ENCODE measurements around the gene TMEM240. TPM values are rescaled to one million over a fixed set of nuclear protein-coding genes. Genes with fewer than 3 reads are reported as not detected.

The TMEM240 gene
- total RNA-seq, 4 donors from 2014 or later, result 0.57 to 2.6 (median 2.0) TPM; not detected in 1

DNA sequence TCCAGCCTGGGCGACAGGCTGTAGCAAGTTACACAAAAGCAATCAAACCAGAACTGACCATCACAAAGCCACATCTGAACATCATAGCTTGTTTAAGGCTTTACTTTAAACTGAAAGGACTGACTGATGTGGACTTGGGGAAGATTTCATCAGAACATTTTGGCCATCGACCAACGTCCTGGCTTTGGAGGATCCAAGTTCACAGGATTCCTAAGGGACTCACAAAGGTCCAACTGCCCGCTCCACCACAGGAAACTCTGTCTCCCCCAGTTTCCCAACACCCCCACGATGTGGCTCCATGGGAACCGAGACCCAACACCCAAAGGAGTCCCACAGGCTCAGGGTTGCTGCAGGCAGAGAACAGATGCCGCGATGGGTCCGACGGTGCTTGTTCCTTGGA, 24.9 kb upstream of the TMEM240 start:
- TF ChIP-seq, protein P1, sequence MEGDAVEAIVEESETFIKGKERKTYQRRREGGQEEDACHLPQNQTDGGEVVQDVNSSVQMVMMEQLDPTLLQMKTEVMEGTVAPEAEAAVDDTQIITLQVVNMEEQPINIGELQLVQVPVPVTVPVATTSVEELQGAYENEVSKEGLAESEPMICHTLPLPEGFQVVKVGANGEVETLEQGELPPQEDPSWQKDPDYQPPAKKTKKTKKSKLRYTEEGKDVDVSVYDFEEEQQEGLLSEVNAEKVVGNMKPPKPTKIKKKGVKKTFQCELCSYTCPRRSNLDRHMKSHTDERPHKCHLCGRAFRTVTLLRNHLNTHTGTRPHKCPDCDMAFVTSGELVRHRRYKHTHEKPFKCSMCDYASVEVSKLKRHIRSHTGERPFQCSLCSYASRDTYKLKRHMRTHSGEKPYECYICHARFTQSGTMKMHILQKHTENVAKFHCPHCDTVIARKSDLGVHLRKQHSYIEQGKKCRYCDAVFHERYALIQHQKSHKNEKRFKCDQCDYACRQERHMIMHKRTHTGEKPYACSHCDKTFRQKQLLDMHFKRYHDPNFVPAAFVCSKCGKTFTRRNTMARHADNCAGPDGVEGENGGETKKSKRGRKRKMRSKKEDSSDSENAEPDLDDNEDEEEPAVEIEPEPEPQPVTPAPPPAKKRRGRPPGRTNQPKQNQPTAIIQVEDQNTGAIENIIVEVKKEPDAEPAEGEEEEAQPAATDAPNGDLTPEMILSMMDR (IDR thresholded peaks at IDR 0.05), result no peak
- no peak for TF ChIP-seq POLR2A (IDR thresholded peaks at IDR 0.05)
- DNase-seq (ENCODE audit: low spot score in 2 of 2), result no peak
- WGBS, 2 donors, result 91 to 93% methylated on average over 10 of the region's 10 CpGs
- intact Hi-C loops (cut with DNase I; ENCODE audit: low total_unique reads), result no loop called here
- H3K4me3 ChIP-seq (ENCODE audit: low read depth, poor library complexity, severe bottlenecking), result no peak overlapping the region

DNA sequence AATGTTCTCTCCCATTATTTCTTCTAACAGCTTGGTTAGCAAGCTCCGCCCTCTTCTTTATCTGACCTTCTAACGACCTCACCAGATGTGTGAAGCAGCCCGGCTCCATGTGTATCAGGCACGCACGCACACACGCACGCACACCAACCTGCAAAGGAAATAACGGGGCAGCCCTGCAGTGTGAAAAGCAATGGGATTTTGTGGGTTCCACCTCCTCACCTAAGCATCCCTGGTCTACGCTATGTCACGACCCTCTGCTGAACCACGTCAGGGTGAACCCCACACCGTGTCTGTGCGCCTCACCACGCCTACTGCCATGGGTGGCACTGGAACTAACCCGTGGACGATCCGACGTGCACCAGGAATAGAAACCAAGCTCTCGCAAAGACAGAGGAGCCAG, 23.8 kb upstream of the TMEM240 start:
- no peak overlapping the region for H3K4me3 ChIP-seq (ENCODE audit: low read depth, poor library complexity, severe bottlenecking)
- WGBS, 2 donors, result 89 to 94% methylated on average over 19 of the region's 19 CpGs
- TF ChIP-seq, protein P1 (IDR thresholded peaks at IDR 0.05), result no peak
- TF ChIP-seq POLR2A (IDR thresholded peaks at IDR 0.05), result no peak
- no peak for DNase-seq (ENCODE audit: low spot score in 2 of 2)
- intact Hi-C loops (cut with DNase I; ENCODE audit: low total_unique reads), result no loop called here

DNA sequence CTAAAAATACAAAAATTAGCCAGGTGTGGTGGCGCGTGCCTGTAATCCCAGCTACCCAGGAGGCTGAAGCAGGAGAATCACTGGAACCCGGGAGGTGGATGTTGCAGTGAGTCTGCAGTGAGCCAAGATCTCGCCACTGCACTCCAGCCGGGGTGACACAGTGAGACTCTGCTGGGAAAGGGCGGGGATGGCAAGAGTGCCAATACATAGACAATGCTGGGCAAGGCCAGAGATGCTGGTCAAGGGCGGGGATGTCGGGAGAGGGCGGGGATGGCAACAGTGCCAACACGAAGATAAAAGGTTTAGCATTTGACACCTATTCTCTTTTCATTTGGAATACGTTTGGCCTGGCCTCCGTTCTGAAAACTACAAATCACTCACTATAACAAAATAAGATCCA, 23.3 kb upstream of the TMEM240 start:
- WGBS, 2 donors, result 83 to 86% methylated on average over 12 of the region's 12 CpGs
- intact Hi-C loops (cut with DNase I; ENCODE audit: low total_unique reads), result no loop called here

DNA sequence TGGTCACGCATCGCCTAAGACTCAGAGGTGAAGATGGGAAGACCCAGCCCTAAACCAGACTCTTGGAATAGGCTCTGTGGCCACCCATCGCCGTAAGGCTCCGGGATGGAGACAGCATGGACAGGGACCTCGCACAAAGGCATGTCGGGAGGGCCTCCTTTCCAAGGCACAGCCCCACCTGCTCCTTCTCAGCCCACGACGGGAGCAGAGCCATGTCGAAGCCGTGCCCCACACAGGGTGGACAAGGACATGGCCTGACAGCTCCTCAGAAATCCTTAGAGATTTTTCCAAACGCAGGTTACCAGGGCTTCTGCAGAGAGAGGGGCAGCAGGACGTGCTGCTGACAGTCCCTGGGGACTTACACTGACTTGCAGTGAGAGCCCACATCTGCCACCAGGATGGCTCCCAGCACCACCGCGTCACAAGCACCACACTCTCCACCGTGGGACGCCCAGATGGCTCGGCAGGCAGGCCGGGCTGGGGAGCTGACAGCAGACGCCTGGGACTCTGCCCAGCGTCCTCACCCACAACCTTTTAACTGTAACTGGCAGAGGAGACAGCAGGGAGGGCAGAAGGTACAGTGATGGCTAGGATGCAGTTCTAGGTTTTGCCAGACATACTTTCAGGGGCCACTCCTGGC, 22.3 kb upstream of the TMEM240 start:
- TF ChIP-seq POLR2A (IDR thresholded peaks at IDR 0.05), result no peak
- TF ChIP-seq, protein P1 (IDR thresholded peaks at IDR 0.05), result no peak
- no peak overlapping the region for H3K4me3 ChIP-seq (ENCODE audit: low read depth, poor library complexity, severe bottlenecking)
- DNase-seq (ENCODE audit: low spot score in 2 of 2), result no peak
- WGBS, 2 donors, result 84 to 89% methylated on average over 18 to 21 of the region's 21 CpGs
- intact Hi-C loops (cut with DNase I; ENCODE audit: low total_unique reads), result no loop called here

More for the DNA sequence above, 23.3 kb upstream of the TMEM240 start:
- TF ChIP-seq POLR2A (IDR thresholded peaks at IDR 0.05), result no peak
- DNase-seq (ENCODE audit: low spot score in 2 of 2), result no peak
- no peak overlapping the region for H3K4me3 ChIP-seq (ENCODE audit: low read depth, poor library complexity, severe bottlenecking)

DNA sequence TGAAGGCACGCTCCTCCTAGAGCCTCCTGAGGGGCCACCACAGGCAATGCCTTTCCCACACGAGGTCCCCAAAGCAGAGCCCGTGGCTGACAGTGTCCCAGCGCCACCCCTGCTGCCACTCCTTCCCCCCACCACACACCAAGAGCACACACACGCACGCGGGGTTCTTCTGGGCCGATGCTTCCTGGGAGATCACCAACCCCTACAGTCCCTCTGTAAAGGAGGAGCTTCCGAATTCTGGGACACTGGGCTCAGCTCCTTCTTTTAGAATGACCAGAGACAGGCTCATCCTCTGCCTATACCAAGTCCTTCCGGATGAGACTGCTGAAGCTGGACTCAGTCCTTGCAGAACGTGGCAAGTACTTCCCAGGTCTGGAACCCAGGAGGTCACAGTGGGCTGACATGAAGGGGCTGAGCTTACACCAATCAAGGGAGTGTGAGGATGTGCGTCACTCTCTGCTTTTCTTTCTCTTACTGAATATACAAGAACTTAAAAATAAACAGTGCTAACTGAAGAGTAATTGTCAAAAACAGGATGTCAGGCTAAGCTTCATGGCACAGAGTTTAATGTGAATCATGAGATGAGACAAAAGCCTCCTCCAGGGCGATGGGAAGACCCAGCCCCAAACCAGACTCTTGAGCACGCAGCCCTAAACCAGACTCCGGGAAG, 21.5 kb upstream of the TMEM240 start:
- no peak for DNase-seq (ENCODE audit: low spot score in 2 of 2)
- 91 to 93% methylated on average over 15 of the region's 15 CpGs for WGBS, 2 donors
- intact Hi-C loops (cut with DNase I; ENCODE audit: low total_unique reads), result no loop called here
- H3K4me3 ChIP-seq (ENCODE audit: low read depth, poor library complexity, severe bottlenecking), result no peak overlapping the region
- TF ChIP-seq, protein P1 (IDR thresholded peaks at IDR 0.05), result no peak
- TF ChIP-seq POLR2A (IDR thresholded peaks at IDR 0.05), result no peak

DNA sequence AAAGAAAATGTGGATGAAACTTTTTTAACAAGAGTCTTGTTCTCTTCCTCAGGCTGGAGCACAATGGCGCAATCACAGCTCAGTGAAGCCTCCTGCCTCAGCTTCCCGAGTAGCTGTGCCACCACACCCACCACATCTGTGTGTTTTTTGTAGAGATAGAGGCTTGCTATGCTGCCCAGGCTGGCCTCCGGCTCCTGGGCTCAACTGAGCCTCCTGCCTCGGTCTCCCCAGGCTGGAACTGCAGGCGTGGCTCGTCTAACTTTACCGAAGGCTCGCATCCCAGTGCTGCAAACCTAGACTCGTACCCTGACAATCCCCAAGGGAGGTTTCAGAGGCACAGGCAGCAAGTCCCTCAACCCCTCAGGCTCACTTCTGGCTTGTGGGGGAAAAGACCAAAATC, 19.8 kb upstream of the TMEM240 start:
- 87 to 91% methylated on average over 9 of the region's 9 CpGs for WGBS, 2 donors
- no peak for DNase-seq (ENCODE audit: low spot score in 2 of 2)
- TF ChIP-seq, protein P1 (IDR thresholded peaks at IDR 0.05), result no peak
- no peak for TF ChIP-seq POLR2A (IDR thresholded peaks at IDR 0.05)
- H3K4me3 ChIP-seq (ENCODE audit: low read depth, poor library complexity, severe bottlenecking), result no peak overlapping the region
- intact Hi-C loops (cut with DNase I; ENCODE audit: low total_unique reads), result no loop called here
